Smooth muscle cell of bladder (primary cell): ENCODE results near the gene TMEM135. TPM values are rescaled to one million over a fixed set of nuclear protein-coding genes. Genes with fewer than 3 reads are reported as not detected.

Experiments used
- total RNA-seq: library from RNA; depleted of rRNA; stranded (reverse); fragments of >200 nt; gene quantifications from 2 replicates; pipeline ENCODE4 v1.2.3, GENCODE V29; 2014

TMEM135 gene
- 26.3 and 32.7 TPM in 2 replicates for total RNA-seq

DNA sequence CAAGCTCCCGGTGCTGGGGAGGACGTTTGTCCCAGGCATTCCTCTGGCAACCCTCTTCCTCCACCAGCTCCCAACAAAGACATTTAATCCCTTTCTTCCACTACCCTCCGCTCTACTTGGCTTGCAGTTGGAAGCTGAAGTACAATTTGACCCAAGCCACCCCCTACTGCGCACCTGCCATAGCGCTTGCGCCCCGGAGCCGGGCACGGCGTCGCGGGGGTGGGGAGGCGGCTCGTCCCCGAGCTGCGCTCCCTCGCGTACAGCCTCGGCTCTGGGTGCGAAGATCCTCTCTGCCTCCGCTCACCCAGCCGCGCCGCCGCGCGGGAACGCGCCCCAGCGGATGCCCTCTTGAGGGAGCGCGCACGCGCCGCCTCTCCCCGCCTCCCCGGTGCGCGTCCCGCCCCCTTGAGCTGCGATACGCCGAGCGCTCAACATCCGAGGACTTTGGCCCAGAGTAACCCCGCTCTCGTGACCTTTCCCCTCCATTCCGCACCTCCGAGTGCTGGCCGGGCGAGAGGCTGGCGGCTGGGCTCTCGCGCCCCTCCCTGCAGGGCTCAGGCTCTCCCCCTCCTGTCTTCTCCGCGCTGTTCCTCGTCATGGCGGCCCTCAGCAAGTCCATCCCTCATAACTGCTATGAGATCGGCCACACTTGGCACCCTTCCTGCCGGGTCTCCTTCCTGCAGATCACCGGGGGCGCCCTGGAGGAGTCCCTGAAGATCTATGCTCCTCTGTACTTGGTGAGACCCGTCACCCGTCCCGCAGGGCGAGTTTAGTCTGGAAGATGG is at the start of gene TMEM135:
Gene TMEM135 (plus strand): TSS at position 485 of the 785 bp plus-strand sequence. CDS start 112 bp downstream, at position 597.

Other genes with a start within 250 kb of the TMEM135 start
- 150 and 252 TPM in 2 replicates for gene PRSS23, start 237.4 kb upstream of the TMEM135 start, total RNA-seq
- 30.6 and 33.7 TPM in 2 replicates for gene FZD4, start 82.5 kb upstream of the TMEM135 start, total RNA-seq